ENCODE results near the gene LPCAT3. TPM values are rescaled to one million over a fixed set of nuclear protein-coding genes. Genes with fewer than 3 reads are reported as not detected.

LPCAT3 gene
- total RNA-seq, 1 donor from 2014 or later, result 54.7 TPM

DNA sequence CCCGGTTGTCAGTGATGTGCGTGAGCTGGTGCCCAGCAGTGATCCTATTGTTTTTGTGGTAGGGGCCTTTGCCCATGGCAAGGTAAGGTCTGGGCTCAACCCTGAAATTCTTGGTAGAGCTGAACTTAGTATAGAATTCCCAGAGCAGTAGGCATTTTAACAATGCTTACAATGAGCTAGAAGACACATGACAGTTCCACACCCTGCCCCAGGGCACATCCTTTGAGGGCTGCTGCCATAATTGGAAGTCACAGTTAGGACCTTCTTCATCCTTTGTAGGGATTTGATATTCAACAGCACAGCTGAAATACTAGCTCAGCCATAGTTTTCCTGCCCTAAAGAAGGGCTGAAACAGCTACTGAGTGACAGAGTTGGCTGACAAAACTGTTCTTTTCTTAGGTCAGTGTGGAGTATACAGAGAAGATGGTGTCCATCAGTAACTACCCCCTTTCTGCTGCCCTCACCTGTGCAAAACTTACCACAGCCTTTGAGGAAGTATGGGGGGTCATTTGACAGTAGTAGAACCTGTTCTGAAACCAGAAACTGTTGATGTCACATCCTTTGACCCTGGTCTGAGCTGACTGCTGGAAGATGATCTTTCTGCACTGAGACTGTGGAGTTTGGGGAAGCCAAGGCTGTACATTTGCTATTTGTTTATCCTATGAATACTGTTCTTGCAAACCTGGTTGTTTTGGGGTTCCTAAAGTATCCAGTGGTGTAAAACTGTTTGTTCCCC, 42.8 kb downstream of the LPCAT3 start:
- ATAC-seq (no peak), DNase-seq (ENCODE audit: missing footprints) (no peak)
- intact Hi-C loops (cut with DNase I), result no loop called here

DNA sequence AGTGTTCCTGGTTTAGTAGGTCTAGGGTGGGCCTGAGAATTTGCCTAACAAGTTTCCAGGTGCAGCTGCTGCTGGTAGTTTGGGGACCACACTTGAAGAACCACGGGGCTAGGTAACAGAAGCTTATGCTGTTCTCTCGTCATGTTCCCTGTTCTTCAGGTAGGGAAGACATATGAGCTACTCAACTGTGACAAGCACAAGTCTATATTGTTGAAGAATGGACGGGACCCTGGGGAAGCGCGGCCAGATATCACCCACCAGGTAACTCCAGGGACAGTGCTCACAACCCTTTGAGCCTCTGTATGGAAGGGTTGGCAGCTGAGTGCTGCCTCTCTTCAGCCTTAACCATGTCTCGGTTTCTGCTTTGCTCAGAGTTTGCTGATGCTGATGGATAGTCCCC, 44.1 kb downstream of the LPCAT3 start:
- ATAC-seq (no peak), DNase-seq (ENCODE audit: missing footprints) (no peak)
- intact Hi-C loops (cut with DNase I), result no loop called here

GRCh38 chr12:6970096-6970527, 48.2 kb downstream of the LPCAT3 start:
- DNase-seq (ENCODE audit: missing footprints), result peak; percentile 72
- intact Hi-C loops (cut with DNase I), result loop anchor here (2.0 kb wide), 1 partner anchor 49 kb away; the partner anchor contains the start of gene LPCAT3
- peak; percentile 8 for ATAC-seq

DNA sequence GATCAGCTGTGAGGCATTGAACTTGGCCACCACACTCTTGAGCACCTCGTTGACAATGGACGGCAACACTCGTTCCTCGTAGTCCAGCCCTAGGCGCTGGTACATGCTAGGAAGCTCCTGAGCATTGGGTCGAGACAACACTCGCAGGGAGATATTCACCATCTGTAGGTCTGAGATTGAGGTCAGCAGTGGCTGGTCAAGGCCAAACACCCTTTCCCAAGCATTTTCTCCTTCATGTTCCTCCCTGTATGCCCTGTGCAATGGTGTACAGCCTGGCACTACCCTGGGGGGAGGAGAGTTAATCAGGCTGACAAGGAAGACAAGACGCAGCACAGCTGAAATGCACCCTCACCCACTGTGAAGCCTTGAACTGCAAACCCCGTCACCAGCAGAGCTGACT, 49.9 kb downstream of the LPCAT3 start:
- no peak for DNase-seq (ENCODE audit: missing footprints)
- intact Hi-C loops (cut with DNase I), result no loop called here

DNA sequence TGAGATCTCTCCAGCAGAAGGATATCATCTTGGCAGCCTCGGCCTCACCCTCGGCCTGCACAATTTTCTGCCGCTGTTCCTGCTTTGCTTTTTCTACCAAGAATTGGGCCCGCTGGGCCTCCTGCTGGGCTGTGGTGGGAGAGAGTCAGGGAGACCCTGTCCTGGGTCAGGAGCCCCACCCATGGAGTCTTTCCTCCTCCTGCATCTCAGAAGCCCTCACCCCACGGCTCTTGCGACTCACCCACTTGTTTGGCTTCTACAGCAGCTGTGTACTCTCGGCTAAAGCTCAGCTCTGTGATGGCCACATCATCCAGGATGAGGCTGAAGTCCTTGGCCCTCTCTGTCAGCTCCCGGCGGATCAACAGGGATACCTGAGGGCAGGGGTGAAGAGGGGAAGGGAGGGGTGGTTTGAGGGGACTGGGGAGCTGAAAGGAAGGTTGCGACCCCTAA, 50.6 kb downstream of the LPCAT3 start:
- ATAC-seq (no peak), DNase-seq (ENCODE audit: missing footprints) (no peak)
- intact Hi-C loops (cut with DNase I), result no loop called here

More for the DNA sequence above, 49.9 kb downstream of the LPCAT3 start:
- ATAC-seq, result no peak

GRCh38 chr12:6966351-6966750, 51.9 kb downstream of the LPCAT3 start:
- DNase-seq (ENCODE audit: missing footprints) (no peak), ATAC-seq (no peak)
- intact Hi-C loops (cut with DNase I), result no loop called here

- DNase-seq (ENCODE audit: missing footprints) (no peak), ATAC-seq (no peak)
- intact Hi-C loops (cut with DNase I), result loop anchor here (1.0 kb wide), 2 partner anchors 21 to 54 kb away; partner anchors contain the start of gene C12orf57
These were observed 52.6 kb downstream of the LPCAT3 start for GRCh38 chr12:6965714-6966113.

DNA sequence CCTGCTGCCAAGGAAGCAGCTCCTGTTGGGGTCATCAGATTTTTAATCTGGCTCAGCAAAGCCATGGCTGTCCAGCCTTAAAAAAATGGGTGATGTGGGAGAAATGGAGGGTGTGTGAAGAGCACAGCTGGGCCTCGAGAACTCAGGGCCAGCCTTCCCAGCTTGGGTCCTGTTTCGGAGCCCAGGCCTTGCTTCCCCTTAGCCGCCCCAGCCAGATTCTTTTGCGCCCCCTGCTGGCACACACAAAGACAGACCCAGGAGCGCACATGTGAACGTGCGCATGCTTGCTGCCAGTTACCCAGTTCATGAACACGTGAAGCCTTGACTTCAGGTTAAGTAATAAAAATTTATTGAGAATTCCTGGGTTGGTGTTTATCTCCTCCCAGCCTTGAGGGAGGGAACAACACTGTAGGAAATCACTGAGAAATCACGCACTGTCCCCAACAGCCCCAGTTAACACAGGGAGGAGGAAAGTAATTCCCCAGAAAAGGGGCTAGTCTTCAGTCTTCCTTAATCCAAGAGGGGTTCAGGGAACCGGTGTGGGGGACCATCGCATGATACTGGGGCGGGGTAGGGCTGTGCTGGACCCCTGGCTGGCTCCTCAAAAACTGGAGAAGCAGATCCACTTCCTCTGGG, 53.1 kb downstream of the LPCAT3 start:
- peak; percentile 91 for DNase-seq (ENCODE audit: missing footprints)
- peak; percentile 80 for ATAC-seq
- intact Hi-C loops (cut with DNase I), result loop anchor here (1.0 kb wide), 2 partner anchors 21 to 54 kb away; partner anchors contain the start of gene C12orf57

DNA sequence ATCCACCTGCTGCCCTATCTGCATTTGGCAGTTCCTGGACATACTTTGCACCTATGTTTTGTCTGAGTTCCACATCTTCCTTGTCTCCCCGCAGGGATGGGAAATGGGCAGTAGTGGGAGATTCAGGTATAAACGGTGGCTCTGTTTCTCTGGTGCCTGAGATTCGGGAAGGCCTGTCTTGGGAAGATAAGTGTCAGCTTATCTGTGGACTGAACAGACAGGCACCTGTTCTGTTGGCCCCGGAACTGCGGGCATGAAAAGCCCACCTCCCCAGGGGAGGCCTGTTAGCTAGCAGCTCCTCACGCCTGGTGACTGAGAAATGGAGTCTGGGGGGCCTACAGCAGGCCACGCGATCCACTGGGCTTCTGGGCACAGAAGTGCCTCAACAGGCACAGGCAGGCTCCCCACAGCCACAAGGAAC, 53.7 kb downstream of the LPCAT3 start:
- intact Hi-C loops (cut with DNase I), result loop anchor here (1.0 kb wide), 2 partner anchors 20 to 55 kb away; partner anchors contain the start of gene C12orf57
- DNase-seq (ENCODE audit: missing footprints) (peak; percentile 45), ATAC-seq (no peak)

DNA sequence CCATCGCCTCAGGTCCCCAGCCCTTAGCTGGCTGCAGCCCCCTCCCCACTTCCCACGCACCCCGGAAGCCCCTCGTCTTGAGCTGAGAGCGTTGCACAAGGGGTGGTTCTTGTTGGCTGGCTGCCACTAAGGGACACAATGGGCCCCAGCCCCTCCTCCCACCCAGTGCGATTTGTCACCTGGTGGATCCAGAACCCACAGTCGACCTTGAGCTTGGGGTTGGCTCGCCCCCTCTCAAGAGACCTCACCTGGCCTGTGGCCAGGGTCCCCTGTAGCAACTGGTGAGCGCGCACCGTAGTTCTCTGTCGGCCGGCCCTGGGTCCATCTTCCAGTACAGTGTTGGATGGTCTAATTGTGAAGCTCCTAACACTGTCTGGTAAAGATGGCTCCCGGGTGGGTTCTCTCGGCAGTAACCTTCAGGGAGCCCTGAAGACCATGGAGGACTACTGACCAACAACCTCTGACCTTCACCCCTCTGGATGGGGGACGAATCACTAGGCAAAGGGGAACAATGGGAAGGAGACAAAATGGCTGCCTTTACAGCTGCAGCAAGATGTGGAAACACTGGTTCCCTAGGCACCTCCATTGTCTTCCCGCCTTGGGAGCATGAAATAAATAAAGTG, 54.4 kb downstream of the LPCAT3 start:
- intact Hi-C loops (cut with DNase I), result no loop called here
- ATAC-seq (no peak), DNase-seq (ENCODE audit: missing footprints) (peak; percentile 63)

DNA sequence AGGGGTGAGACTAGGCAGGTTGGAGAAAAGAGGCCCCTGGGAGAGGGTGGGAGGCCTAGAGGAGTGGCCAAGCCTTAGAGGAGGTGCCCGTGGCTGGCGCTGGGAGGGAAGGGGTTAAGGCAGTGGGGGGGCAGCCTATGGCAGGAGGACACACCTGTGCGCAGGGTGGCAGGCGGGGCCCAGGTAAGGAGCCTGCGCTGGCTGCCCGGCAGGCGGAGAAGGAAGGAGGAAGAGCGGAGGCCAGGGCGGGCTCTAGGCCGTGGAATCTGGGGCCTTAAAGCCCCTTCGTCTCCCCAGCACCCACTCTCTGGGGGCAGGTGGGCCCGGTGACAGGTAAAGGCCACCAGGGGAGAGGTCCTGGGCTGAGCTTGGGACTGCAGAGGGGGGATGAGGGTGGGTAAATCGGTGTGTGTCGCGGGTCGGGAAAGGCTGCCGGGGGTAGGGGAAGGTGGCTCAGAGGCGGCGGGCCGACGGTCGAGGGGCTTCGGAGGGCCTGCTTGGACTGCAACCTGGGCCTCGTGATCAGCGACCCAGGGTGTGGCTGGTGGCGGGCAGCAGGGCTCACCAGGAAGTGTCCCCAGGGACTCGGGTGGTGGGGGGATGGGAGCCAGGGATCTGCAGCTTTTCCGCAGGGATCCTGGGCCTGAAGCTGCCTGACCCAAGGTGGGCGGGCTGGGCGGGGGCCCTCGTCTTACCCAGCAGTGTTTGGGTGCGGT, 55.1 kb downstream of the LPCAT3 start:
- intact Hi-C loops (cut with DNase I), result no loop called here
- peak; percentile 53 for DNase-seq (ENCODE audit: missing footprints)
- no peak for ATAC-seq

GRCh38 chr12:6962285-6963015, 55.8 kb downstream of the LPCAT3 start:
- intact Hi-C loops (cut with DNase I), result no loop called here
- DNase-seq (ENCODE audit: missing footprints) (peak; percentile 44), ATAC-seq (no peak)

DNA sequence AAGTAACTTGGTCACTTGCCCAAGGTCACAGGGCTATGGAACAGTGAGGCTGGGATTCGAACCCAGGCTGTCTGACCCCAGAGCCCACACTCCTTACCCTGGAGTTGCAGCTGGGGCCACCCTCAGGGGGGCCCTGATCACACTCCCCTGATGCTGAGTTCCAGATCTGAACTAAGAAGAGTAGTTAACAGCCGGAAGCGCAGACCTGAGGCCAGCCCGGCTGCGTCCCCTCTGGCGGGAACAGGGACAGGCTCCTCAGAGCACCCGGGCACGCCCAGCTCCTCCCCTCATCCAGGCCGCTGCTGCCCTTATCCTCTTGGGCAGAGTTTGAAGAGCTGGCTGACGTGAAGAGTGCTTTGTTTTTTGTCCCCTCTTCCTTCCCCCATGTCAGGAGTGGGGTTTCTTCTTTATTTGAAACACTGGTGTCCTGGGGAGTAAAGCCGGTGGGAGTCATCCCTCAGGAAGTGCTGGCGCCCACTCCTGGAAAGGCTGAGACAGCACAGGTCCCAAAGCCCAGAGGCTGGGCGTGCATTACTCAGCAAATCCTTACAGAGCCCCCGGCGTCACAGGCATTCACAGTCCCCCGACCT, 56.5 kb downstream of the LPCAT3 start:
- peak; percentile 78 for DNase-seq (ENCODE audit: missing footprints)
- intact Hi-C loops (cut with DNase I), result no loop called here
- peak; percentile 45 for ATAC-seq

DNA sequence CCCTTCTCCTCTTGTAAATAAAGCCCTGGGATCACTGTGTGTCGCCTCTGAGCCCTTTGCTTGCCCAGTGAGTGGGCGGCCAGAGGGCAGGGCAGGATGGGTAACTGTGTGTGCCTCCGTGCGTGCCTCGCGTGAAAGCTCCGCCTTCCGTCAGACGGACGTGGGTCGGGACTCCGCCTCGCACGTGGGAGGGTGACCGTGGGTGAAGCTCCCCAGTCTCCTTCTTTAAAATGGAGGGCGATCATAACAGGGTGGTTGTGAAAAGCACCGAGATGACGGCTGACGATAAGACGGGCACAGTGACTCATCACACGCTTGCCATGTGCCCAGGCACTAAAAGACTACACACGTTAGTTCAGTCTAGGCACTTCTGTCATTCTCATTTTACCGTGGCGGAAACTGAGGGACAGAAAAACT, 57.0 kb downstream of the LPCAT3 start:
- intact Hi-C loops (cut with DNase I), result no loop called here
- DNase-seq (ENCODE audit: missing footprints) (peak; percentile 81), ATAC-seq (peak; percentile 21)

GRCh38 chr12:6960593-6961277, 57.5 kb downstream of the LPCAT3 start:
- ATAC-seq, result no peak
- intact Hi-C loops (cut with DNase I), result no loop called here
- DNase-seq (ENCODE audit: missing footprints), result peak; percentile 39

- peak; percentile 54 for DNase-seq (ENCODE audit: missing footprints)
These were observed 58.3 kb downstream of the LPCAT3 start for GRCh38 chr12:6959805-6960592.

More at GRCh38 chr12:6959805-6960592, 58.3 kb downstream of the LPCAT3 start:
- intact Hi-C loops (cut with DNase I), result no loop called here
- ATAC-seq, result no peak

All from Right ventricle myocardium inferior (tissue), 1 donor.